GM12891 (cell line): ENCODE results near the gene ARHGAP6.
"Not testable (repeated sequence)": the region's sequence is repeated elsewhere in the genome, so short reads cannot be mapped to it uniquely, and the experiment has no call there.

ENCODE experiments used
- DNase-seq: peaks from one replicate; pipeline ENCODE4 v3.0.0; 2011; ENCODE audit warnings: low spot score; ENCODE audit not compliant: insufficient read length
- FAIRE-seq: peaks from 2 replicates; lab custom pipeline; 2011; peaks lifted over from hg19 to GRCh38; lab: Jason Lieb, UNC
- PAX5 ChIP-seq: IDR thresholded peaks from 2 replicates; pipeline ENCODE4 v1.6.1; 2011; ENCODE audit warnings: low read length, moderate library complexity, mild to moderate bottlenecking; ENCODE audit not compliant: insufficient read depth, severe bottlenecking
- POLR2A ChIP-seq: IDR thresholded peaks from 2 replicates; pipeline ENCODE4 v1.6.1; 2011; ENCODE audit warnings: low read depth, low read length, control low read depth
- POLR2AphosphoS5 ChIP-seq: IDR thresholded peaks from 2 replicates; pipeline ENCODE4 v1.6.1; 2011; ENCODE audit warnings: low read depth, low read length, control low read depth
- POU2F2 ChIP-seq: IDR thresholded peaks from 2 replicates; pipeline ENCODE4 v1.6.1; 2011; ENCODE audit warnings: low read depth, mild to moderate bottlenecking, control low read depth, low read length, moderate library complexity
- SPI1 ChIP-seq: IDR thresholded peaks from 2 replicates; pipeline ENCODE4 v1.6.1; 2011; ENCODE audit warnings: low read depth, low read length, control low read depth
- TAF1 ChIP-seq: IDR thresholded peaks from 2 replicates; pipeline ENCODE4 v1.6.1; 2011; ENCODE audit warnings: low read depth, low read length, control low read depth

Gene ARHGAP6

DNA sequence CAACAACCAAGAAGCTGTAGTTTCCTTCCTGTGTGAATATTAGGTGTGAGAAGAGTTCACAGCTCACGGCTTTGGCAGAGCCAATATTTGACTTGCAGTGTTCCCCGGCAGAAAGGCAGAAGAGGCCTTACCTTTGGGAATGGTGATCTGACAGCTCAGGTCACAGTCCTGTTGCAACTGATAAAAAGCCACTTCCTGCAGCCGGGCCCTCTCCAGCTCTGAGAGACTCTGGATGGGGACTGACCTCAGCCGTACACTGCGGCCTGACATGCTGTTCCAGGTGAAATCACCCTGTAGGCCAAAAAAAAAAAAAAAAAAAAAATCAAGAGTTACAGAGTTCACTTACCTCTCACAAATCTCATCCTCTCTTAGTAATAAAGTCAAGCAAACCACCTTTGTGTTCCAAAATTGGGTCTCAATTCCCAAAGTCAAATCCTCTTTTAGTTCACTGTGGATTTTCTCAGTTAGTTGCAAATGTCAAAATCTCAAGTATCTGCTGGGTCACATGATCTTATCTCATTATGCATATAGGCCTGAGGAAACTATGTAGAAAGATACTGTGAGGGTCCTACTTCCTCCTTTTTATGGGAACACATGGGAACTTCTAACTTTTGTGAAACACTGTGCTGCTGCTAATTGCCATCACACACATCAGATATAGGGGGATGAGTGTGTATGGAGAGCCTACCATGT lies 411.2 kb downstream of the ARHGAP6 start:
- DNase-seq (no peak), FAIRE-seq (no peak)
- TF ChIP-seq POLR2A (no peak), POLR2AphosphoS5 (no peak), TAF1 (no peak), POU2F2 (no peak), PAX5 (no peak), SPI1 (no peak)

DNA sequence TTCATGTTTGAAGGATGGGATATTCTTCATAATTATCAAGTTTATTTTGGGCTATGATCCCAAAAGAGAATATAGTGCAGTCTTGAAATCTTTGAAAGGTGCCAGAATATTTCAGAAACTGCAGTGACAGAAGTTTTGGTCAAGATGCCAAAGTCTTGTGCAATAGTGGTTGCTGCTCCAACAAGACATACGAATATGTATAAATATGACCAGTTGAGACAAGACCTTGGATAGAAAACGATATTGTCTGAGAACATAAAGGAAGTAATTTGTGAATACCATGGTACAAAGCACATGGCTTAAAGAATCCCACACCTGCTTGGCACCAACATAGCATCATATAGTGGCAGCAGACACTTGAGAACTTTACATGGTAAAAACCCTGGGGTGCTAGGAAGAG lies 421.1 kb downstream of the ARHGAP6 start:
- DNase-seq (no peak), FAIRE-seq (no peak)
- no peak for TF ChIP-seq POU2F2
- TF ChIP-seq POLR2A, result no peak

DNA sequence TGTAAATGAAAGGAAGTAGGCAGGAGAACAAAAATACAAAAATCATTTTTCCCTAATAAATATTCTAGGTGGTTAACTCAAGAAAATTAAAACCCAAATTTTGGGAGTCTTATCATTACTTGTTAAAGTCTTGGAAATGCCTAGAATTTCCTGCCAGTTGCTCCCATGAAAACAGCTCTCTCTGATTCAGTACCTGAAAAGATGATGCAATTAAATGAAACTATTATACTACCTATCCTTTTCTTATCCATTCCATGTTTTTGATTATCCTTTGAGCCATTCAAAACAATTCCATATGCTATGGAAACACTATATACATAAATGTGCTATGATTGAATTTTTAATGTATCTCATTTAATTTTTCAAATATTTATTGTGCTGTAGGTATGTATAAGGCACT lies 423.0 kb downstream of the ARHGAP6 start:
- no peak for TF ChIP-seq POLR2A
- TF ChIP-seq TAF1, result no peak

DNA sequence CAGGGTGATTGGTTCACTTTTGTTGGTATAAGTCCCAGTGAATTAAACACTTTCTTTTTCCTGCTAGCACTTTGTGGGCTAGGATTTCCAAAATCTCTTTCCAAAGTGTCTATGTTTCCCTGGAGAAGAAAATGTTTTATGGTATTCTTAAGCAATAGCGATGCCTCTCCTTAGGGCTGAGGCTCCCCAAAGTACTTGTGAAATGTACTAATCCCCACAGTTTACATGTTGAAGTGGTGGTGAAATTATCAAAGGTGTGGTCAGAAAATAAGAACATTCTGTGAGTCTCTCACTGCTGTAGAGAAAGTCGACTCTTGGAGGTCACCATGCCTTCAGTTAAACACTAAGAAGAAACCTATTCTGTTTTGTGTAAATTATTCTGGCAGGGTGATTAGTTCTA lies 424.0 kb downstream of the ARHGAP6 start:
- no peak for FAIRE-seq
- no peak for DNase-seq
- TF ChIP-seq TAF1 (no peak), POLR2AphosphoS5 (no peak), PAX5 (no peak), POU2F2 (no peak), POLR2A (no peak), SPI1 (no peak)

More for the DNA sequence above, 423.0 kb downstream of the ARHGAP6 start:
- FAIRE-seq (no peak), DNase-seq (no peak)

DNA sequence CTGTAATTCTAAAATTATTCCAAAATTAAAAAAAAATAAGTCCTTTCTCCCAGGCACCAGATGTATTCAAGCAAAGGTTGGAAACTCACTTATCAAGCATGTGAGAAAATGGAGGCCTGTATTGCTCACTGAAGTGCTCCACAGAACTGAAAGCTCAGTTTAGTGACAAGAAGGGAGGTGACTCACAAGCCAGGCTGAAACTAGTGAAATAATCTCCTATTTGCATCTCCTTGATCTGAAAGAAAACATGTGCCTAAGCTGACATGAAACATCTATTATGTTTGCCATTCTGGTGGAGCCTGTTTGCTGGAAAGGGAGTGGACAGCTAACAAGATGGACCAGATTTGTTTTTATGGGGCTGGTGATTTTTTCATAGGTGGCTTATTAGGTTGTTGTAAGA lies 426.5 kb downstream of the ARHGAP6 start:
- FAIRE-seq (no peak), DNase-seq (no peak)
- TF ChIP-seq SPI1 (no peak), POU2F2 (no peak), PAX5 (no peak), POLR2A (no peak), POLR2AphosphoS5 (no peak), TAF1 (no peak)

DNA sequence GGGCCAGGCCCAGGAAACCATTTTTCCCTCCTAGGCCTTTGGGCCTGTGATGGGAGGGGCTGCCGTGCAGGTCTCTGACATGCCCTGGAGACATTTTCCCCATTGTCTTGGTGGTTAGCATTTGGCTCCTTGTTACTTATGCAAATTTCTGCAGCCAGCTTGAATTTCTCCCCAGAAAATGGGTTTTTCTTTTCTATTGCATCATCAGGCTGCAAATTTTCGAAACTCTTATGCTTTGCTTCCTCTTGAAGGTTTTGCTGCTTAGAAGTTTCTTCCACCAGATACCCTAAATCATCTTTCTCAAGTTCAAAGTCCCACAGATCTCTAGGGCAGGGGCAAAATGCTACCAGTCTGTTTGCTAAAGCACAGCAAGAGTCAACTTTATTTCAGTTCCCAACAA lies 430.3 kb downstream of the ARHGAP6 start:
- DNase-seq, FAIRE-seq: not testable (repeated sequence)

DNA sequence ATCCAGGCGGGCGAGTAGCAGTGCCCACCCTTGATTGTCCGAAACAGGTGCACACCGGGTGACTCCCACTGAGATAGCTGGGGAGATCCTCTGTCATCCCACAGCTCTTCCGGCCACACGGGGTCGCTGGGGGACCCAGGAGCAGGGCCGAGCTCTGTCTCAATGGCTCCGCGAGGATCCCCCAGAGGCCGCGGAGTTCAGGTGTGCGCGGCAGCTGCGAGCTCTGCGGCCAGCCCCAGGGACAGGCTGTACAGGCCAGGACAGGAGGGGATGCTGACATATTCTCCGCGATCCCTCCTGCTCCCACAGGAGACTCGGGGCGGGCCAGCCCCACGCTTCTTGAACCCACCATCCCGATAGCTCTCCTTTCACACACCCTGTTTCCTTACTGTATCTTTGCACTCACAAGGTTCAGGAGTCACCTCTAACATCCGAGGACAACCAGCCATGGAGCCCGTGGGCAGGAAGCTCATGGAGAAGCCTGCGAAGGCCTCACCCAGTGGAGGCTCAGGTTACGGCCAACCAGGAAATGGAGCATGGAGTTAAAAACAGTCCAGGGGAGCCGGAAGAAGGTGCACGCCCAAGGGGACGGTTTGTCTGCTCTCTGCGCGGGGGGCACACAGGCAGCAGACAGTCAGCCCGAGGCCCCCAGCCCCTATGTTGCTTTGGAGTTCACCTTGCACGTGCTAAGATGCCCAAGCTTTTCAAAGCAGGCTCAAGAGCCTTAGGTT lies 450.4 kb downstream of the ARHGAP6 start:
- FAIRE-seq, result no peak
- no peak for DNase-seq
- TF ChIP-seq POLR2A (no peak), POU2F2 (no peak), SPI1 (no peak), POLR2AphosphoS5 (no peak), TAF1 (no peak), PAX5 (no peak)

DNA sequence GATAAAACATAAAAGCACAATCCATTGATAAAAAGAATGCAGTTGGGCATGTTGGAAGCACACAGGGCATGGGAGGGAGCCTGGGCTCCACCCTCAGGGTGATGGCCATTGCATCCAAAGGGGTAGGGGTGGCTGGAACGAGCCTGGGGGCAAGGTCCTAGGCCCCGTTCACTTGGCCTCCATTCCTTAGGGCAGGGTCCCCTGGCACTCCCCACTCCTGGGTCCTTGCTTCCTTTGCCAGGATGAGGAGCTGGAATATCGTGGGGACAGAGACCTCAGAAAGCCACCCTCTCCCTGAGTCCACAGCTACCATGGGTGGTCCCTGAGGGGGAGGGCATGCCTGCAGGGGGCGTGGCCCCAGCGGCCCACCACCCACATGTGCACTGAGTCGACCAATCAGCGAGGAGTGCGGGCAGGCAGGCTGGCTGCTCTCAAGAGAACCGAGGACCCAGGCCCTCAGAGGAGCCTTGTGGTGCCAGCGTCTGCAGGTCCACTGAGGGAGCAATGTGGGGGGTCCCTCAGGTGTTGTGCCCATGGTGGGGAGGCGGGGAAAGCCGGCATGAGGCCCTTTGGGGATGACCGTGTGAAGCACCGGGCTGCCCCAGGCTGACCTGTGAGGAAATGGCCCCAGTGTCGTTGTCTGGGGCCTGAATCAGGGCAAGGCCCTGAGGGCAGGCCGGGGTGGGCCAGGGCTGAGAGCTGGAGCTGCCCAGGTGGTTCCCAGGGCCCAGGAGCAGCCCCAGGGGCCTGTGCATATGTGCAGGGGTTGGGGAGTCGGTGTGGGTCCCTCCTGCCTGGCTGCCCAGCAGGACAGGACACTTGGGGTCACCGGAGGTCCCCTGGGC lies 451.2 kb downstream of the ARHGAP6 start:
- TF ChIP-seq POU2F2, result no peak
- TF ChIP-seq SPI1, result no peak
- TF ChIP-seq TAF1, result no peak
- TF ChIP-seq PAX5, result no peak
- no peak for TF ChIP-seq POLR2AphosphoS5
- no peak for TF ChIP-seq POLR2A
- FAIRE-seq, result no peak
- no peak for DNase-seq

DNA sequence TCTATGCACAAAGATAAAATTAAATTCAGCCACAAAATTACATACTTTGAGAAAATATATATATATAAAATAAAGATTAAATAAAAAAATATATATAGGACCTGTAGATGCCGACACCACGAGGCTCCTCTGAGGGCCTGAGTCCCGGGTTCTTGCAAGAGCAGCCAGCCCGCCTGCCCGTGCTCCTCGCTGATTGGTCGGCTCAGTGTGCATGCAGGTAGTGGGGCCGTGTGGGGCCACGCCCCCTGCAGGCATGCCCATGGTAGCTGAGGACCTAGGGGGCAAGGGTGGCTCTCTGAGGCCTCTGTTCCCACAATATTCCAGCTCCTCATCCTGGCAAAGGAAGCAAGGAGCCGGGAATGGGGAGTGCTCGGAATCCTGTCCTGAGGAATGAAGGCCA lies 453.0 kb downstream of the ARHGAP6 start:
- no peak for FAIRE-seq
- DNase-seq, result no peak
- TF ChIP-seq PAX5 (no peak), TAF1 (no peak), POLR2AphosphoS5 (no peak), POLR2A (no peak), POU2F2 (no peak), SPI1 (no peak)

DNA sequence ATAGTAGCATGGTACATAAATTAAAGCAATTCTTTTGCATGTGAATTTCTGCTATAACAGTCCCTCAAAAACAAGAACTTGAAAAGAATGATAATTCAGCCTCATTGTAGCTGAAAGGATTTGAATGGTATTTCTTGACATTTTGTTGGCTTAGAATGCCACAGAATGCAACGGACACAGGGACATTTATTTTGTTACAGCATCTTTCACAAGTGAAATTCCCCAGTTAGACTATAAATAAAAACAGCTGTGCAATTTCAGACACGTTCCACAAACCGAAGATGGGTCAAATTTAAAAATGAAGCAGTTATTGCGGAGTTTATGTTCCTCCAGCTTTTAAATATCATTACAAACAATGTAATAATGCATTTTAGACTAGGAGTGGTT lies 455.3 kb downstream of the ARHGAP6 start:
- FAIRE-seq, result no peak
- no peak for TF ChIP-seq POLR2A
- no peak for TF ChIP-seq POLR2AphosphoS5
- no peak for TF ChIP-seq POU2F2
- no peak for TF ChIP-seq PAX5
- TF ChIP-seq TAF1, result no peak
- no peak for TF ChIP-seq SPI1

More for the DNA sequence above, 455.3 kb downstream of the ARHGAP6 start:
- DNase-seq, result no peak
